Stimulated activated CD8-positive, alpha-beta memory T cell treated with anti-CD3 and anti-CD28 coated beads, Interleukin-7, amount 100 ng/mL, for 1 hour (primary cell): ENCODE data around the gene CPZ.

Experiments used
- DNase-seq, 2 donors: peaks; one replicate each; pipeline ENCODE4 v3.0.0-alpha.2; 2020; ENCODE audit warnings: low read depth in 2 of 2

The CPZ gene

GRCh38 chr4:8580321-8581093 lies 12.1 kb upstream of the CPZ start, which contains the start of gene GPR78:
Gene GPR78 (plus strand): TSS chr4:8580392. CDS start chr4:8580983, 591 bp downstream.
- no peak for DNase-seq

- no peak for DNase-seq
Measured at GRCh38 chr4:8581094-8581861, 11.3 kb upstream of the CPZ start.

- no peak for DNase-seq
Measured at GRCh38 chr4:8582016-8582415, 10.5 kb upstream of the CPZ start.

- DNase-seq = no peak
Measured at GRCh38 chr4:8582436-8582835, 10.1 kb upstream of the CPZ start.

- no peak for DNase-seq
Measured at GRCh38 chr4:8582941-8583654, 9.5 kb upstream of the CPZ start.

GRCh38 chr4:8583655-8584025 lies 8.9 kb upstream of the CPZ start:
- no peak for DNase-seq

- no peak for DNase-seq
Measured at GRCh38 chr4:8585186-8585585, 7.4 kb upstream of the CPZ start.

GRCh38 chr4:8585721-8586212 lies 6.8 kb upstream of the CPZ start:
- DNase-seq = no peak

- no peak for DNase-seq
Measured at GRCh38 chr4:8586246-8586645, 6.3 kb upstream of the CPZ start.

GRCh38 chr4:8586671-8587468 lies 5.7 kb upstream of the CPZ start:
- no peak for DNase-seq

GRCh38 chr4:8587469-8588195 lies 4.9 kb upstream of the CPZ start:
- DNase-seq = no peak

GRCh38 chr4:8588196-8588470 lies 4.4 kb upstream of the CPZ start:
- no peak for DNase-seq

- no peak for DNase-seq
Measured at GRCh38 chr4:8589336-8589735, 3.2 kb upstream of the CPZ start.

- DNase-seq = no peak
Measured at GRCh38 chr4:8589823-8590545, 2.6 kb upstream of the CPZ start.

- no peak for DNase-seq
Measured at GRCh38 chr4:8590546-8590880, 2.1 kb upstream of the CPZ start.

- no peak for DNase-seq
Measured at GRCh38 chr4:8591114-8591513, 1.5 kb upstream of the CPZ start.

- DNase-seq = no peak
Measured at GRCh38 chr4:8591626-8592365, 769 bp upstream of the CPZ start.

- no peak for DNase-seq
Measured at GRCh38 chr4:8593264-8594096, 915 bp downstream of the CPZ start.
